NCI-H2196 (cell line): ENCODE data around the gene CYP2C18.
"Not testable (repeated sequence)": the region's sequence is repeated elsewhere in the genome, so short reads cannot be mapped to it uniquely, and the experiment has no call there.

Source experiments
- DNase-seq: peaks from one replicate; lab custom pipeline; 2025; ENCODE audit not compliant: unreplicated experiment; lab: John Stamatoyannopoulos, UW

The CYP2C18 gene

GRCh38 chr10:94738588-94738987, 55.1 kb downstream of the CYP2C18 start:
- no peak for DNase-seq

- DNase-seq: no peak
Observed at GRCh38 chr10:94747137-94747536, 63.6 kb downstream of the CYP2C18 start.

DNA sequence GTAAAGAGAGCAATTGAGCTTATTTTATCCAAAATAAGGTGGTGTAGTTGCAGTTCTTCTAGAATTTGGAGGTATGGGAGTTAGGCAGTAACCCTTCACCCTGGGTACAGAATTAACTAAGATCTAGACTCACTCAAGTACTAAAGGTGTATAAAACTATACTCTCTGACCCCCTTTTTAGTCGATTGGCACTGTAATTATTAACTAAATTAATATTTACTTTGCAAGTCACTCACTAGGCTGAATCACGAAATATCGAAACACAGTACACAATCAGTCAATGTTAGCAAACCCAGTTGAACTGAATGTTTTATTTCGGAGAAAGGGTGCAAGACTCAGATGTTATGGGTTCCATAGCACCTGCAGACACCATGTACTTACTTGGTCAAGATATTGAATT, 64.3 kb downstream of the CYP2C18 start:
- no peak for DNase-seq

- DNase-seq: no peak
Observed at GRCh38 chr10:94757916-94758315, 74.4 kb downstream of the CYP2C18 start.

DNA sequence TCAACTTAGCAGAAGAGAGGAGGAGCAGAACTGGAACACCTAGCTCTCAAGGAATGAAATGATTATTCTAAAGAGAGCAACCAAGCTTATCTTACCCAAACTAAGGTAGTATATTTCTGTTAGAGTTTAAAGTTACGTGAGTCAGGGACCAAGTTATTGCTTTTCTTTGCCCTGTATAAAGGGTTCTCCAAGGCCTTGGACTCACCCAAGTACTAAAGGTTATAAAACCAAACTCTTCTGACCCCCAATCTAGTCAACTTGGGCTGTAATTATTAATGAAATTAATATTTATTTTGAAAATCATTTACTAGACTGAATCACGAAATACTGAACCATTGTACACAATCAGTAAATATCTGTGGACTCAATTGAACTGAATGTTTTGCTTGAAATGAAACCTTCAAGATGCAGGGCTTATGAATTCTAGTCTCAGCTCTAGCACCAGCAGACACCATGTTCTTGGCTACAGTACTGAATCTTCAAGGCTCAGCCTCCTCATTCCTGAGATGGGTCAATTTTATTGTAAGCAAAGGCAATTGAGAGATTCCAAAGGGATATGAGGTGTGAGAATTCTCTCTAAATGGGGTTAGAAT, 77.2 kb downstream of the CYP2C18 start:
- no peak for DNase-seq

DNA sequence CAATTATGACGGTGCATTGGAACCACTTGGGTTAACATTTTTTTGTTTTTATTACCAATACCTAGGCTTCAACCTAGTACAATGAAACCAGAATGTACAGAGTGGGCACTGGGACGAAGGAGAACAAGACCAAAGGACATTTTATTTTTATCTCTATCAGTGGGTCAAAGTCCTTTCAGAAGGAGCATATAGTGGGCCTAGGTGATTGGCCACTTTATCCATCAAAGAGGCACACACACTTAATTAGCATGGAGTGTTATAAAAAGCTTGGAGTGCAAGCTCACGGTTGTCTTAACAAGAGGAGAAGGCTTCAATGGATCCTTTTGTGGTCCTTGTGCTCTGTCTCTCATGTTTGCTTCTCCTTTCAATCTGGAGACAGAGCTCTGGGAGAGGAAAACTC, 78.9 kb downstream of the CYP2C18 start, which contains the start of gene CYP2C19:
TSS of gene CYP2C19 (plus strand) at position 289 of the 400 bp plus-strand sequence. CDS start at position 314, 25 bp downstream.
- DNase-seq: no peak

DNA sequence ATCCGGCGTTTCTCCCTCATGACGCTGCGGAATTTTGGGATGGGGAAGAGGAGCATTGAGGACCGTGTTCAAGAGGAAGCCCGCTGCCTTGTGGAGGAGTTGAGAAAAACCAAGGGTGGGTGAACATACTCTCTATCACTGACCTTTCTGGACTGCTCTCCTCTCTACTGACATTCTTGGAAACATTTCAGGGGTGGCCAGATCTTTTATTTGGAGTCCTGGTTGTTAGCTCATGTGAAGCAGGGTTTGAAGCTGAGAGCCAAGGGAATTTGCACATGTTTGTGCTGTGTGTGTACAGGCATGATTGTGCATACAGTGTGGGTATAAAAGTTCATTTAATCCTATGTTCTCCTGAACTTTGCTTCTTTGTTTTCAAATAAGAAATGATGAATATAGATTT, 91.9 kb downstream of the CYP2C18 start:
- not testable (repeated sequence) for DNase-seq

DNA sequence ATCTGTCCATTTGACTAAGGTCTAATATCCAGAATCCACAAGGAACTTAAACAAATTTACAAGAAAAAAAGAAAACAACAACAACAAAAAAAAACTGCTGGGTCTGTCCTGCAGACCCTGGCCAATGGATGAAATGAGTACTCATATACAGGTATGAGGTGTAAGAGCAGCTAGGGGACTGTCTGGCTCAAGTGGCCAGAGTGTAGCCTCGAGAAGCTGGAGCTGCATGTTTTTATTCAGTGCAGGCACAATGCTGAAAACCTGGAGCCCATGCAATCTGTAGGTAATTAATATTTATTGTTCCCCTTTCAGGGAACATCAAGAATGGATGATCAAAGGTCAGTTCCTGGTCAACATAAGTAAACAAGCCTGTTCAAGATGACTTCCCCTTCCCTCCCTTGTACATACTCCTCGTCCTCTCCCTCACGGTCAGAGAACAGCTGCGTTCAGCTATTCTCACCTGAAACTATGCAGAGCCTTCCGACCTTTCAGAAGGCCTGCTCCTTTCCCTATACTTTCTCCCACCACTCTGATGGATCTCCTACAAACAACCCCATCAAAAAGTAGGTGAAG, 94.4 kb downstream of the CYP2C18 start:
- DNase-seq: no peak

DNA sequence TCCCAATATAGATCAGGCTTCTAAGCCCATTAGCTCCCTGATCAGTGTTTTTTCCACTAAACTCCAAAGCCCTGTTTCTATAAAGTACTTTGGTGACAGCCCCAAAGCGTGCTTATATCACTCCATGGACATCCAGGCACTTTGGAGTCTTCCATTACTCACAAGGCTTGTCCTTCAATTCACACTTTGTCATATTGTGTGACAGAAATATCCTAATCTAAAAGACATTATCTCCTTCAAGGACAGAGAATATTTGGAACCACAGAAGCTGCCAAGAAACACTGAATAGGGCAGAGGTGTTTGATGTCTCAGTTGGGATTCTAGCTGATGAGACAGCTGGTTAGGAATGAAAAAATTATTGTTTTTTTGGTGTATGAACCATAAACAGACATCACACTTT, 97.3 kb downstream of the CYP2C18 start:
- DNase-seq: no peak

GRCh38 chr10:94784256-94784655, 100.7 kb downstream of the CYP2C18 start:
- no peak for DNase-seq

- DNase-seq: no peak
Observed at GRCh38 chr10:94785211-94785610, 101.7 kb downstream of the CYP2C18 start.
